ENCODE measurements around the gene TMC8.
"Not testable (repeated sequence)": the region's sequence is repeated elsewhere in the genome, so short reads cannot be mapped to it uniquely, and the experiment has no call there.

Gene TMC8

DNA sequence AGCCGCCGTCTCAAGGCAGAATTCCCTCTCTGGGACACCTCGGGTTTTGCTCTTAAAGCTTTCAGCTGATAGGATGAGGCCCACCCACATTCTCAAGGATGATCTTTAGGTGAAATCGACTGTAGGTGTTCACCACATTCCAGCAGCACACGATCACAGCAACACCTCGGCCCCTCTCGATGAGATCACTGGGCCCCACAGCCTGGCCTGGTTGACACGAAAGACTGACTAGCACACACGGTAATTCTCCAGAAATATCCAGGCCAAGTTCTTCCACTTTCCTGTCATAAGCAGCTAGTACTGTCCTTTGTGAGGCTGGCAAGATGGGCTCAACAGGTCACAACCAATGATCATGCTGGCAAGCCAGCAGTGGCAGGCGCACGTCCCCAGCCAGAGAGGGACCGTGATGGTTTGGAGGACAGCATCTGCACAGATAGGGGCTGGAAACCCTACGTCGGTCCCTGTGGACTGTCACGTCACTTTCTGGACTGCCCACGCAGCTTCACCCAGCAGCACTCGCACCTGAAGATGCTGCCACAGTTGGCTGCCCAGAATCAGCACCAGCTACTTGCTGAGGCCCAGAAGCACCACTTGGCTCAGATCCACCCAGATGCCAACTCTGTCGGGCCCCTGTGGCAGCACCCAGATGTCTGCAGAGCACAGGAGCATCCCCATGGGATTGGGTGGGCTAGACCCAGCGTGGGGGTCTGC lies 19.4 kb upstream of the TMC8 start:
- peak; percentile 20 for DNase-seq

GRCh38 chr17:78111727-78112517 lies 18.6 kb upstream of the TMC8 start:
- DNase-seq = peak; percentile 19

- DNase-seq = peak; percentile 88
Observed at GRCh38 chr17:78112518-78113471, 17.8 kb upstream of the TMC8 start.

DNA sequence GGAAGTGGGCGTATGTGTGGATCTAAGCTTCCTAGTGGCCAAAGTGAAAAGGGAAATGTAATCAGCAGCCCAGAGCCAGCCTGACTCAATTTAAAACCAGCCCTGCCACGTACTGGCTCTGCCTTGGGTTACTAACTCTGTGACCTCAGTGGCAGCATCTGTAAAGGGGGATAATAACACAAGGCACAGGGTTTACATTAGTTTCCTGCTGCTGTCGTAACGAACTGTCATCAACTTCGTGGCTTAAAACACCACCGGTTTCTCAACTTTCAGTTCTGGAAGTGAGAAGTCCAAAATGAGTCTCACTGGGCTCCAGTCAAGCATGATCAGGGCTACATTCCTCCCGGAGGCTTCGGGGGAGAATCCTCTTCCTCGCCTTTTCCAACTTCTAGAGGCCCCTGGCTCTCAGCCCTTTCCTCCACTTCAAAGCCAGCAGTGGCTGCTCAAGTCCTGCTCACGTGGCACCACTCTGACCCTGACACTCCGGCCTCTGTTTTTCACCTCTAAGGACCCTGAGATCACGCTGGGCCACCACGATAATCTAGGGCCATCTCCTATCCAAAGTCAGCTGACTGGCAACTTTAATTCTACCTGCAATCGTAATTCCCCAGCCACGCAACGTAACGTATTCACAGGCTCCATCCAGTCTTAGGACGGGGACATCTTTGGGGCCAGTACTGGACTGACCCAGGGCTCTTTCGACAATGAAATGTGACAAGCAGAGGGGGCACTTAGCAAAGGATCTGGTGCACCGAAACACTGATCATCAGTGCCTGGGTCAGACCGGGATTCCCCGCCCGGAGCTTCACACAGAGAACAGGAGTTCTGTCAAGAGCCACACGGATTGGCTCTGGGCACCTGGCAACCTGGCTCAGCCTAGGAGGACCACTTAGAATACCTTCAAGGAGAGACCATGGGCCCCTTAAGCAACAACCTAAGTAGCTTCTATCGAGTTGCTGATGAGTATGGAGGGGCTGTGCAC lies 16.5 kb upstream of the TMC8 start:
- DNase-seq = peak; percentile 27

DNA sequence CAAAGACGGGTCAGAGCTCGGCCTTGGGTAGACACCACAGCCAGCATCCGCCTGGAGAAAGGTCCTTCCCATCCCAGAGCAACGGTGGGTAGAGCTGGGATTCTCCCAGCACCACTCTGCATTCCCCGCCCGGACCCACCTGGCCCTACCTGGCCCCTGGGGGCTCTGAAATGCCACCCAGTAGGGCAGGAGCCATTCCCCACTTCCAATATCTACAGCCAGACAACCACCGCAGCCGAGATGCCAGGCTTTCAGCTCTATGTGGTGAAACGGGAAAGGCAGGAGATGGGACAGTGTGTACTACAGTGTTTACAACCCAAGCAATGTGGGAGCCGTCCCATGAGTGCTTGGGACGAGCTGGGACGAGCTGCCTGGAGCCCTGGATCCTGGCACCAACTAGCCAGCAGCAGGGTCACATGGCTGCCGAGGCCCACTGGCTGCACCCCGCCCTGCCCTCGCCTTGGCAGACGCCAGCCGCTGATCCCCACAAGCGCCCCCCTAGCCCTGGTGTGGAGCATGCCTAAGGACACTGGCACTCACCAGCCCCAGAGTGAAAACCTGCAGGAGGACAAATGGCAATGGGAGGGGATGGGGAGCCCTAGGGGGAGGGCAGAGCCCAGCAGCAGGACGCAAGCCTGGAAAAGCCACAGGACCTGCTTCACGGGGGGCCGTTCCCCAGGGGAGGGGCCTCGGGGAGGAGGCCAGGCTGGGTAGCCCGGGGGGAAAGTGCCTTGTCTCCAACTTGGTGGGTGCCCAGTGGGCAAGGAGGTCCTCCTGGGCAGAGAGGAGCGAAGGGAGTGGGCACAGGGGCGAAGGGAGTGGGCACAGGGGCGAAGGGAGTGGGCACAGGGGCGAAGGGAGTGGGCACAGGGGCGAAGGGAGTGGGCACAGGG lies 15.5 kb upstream of the TMC8 start:
- peak; percentile 17 for DNase-seq

DNA sequence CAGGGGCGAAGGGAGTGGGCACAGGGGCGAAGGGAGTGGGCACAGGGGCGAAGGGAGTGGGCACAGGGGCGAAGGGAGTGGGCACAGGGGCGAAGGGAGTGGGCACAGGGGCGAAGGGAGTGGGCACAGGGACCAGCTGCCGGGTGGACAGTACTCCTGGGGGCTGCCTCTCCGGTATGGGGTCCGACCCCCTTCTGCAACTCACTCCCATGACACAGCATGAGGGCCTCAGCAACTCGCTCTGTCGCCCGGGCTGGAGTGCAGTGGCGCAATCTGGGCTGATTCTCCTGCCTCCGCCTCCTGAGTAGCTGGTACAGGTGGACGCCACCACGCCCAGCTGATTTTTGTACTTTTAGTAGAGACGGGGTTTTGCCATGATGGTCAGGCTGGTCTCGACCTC lies 14.8 kb upstream of the TMC8 start:
- DNase-seq = not testable (repeated sequence)

DNA sequence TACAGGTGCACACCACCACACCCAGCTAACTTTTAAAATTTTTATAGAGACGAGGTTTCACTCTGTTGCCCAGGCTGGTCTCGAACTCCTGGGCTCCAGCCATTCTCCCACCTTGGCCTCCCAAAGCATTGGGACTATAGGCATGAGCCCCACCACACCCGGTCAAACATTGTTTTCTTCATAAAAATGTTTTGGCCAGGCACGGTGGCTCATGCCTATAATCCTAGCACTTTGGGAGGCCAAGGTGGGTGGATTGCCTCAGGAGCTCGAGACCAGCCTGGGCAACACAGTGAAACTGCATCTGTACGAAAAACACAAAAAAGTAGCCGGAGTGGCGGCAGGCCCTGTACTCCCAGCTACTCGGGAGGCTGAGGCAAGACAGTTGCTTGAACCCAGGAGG lies 14.2 kb upstream of the TMC8 start:
- peak; percentile 17 for DNase-seq

DNA sequence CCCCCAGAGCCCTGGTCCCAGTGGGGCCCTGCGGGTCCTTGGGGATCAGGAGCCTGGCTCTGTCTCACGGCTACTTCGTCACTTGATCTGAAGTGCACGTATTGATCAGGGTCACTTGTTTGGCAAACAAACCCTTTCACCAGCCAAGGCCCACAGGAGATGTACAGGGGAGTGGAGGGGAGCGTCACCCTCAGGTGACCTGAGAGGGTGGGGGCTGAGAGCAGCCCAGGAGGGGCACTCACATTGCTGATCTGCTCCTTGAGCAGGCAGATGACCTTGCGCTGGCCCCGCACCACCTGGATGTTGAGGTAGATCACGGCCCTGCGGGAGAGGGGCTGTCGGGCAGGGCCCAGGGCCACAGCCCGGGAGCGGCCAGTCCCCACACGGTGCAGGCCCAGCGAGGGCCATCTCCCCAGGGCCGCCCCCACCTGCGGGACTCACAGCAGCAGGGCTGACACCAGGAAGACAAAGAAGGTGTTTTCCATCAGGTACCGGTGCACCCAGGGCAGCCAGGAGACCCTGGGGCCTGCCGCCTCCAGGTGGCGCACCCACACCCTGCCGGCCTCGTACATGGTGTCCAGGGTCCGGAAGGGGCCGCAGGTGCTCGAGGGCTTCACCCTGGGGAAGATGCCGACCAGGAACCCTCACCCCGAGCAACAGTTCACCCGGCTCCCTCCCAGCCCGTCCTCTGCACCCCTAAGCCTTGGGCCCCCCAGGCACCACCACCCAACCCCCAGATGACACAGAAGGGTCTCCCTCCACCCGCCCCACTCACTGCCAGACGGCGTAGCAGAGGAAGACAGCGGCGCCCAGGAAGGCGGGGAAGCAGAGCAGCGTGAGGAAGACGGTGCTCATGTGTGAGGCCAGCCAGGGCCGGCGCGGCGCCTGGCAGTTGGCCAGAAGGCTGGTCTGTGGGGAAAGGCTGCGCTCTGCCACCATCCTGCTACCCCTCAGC lies 13.3 kb upstream of the TMC8 start:
- peak; percentile 56 for DNase-seq

- peak; percentile 20 for DNase-seq
Observed at GRCh38 chr17:78118801-78119241, 11.8 kb upstream of the TMC8 start.

DNA sequence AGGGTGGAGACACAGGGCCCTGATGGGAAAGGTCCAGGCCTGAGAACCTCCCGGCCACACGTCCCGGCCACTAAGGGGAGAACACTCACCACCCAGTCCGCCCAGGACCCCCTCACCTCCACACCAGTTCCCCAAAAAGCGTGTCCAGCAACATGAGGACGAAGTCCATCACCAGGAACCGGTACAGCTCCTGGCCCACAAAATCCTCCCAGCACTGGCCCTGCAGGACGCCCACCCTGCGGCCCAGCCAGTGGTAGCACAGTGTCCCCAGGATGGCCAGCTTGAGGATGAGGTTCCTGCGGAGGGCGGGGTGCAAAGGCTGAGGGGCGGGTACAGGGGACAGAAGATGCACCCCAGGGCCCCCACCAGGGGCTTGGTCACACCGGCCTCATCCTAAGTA lies 10.0 kb upstream of the TMC8 start:
- DNase-seq = no peak

DNA sequence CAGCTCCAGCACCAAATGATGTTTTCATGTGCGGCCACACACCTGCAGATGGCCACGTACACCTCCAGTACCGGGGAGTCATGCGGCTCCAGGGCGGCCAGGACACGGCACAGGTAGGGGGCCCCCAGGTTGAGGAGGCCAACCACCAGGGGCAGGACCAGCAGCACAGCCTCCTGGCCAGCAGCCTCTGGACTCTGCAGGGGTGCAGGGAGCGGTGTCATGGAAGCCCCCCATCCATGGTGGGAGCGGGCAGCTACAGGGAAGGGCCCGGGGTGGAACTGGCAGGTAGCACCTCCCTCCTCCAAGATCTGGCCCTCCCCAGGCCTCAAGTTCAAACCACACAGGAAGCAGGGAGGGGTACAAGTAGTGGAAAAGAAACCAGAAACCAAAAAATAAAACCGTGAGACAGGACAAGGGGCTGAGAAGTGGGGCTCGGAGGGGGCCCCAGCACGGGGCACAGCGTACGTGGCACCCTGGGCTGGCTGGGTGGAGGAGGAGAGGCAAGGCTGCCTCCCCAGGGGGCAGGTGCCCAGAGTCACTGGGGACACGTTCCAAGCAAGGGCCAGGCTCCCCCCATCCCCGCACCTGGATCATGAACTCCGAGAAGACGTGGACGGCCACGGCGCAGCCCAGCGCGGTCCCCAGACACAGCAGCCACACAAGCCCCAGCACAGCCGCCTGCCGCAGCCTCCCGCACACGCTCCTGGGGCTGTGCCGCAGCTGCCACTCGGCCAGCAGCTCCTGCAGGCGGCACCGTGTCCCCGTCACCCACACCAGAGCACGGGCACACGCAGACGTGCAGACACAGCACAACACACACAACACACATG lies 9.4 kb upstream of the TMC8 start:
- DNase-seq = peak; percentile 64

- peak; percentile 54 for DNase-seq
Observed at GRCh38 chr17:78121801-78122215, 8.8 kb upstream of the TMC8 start.

DNA sequence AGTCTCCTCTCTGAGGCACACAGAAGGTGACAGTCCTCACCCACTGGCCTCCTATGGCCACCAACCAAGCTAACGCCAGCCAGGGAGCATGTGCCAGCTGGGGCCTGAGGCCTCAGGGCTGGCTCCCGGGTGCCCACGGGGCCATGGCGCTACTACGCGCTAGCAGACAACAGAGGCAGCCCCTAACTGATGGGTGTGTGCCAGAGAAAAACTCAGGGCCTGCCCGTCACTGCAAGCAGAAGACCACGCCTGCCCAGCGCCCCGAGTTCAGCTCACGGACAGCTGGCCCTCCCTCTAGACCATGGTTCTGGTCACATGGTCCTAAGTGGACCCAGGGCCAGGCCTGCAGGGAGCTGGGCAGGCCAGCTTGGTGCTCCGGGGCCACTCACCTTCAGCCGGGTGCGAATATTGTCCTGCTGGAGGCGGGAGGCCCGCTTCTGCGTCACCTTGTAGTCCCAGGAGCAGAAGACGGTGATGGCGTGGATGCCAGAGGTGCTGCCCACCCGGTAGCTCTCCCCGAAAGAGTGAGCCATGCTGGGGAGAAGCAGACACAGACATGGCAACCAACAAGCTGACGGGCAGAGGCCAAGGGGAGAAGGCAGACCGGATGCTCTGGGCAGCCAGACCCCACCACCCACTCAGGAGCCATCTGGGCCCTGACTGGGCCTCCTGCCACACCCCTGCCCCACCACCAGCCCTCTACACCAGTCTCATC lies 8.2 kb upstream of the TMC8 start:
- no peak for DNase-seq

DNA sequence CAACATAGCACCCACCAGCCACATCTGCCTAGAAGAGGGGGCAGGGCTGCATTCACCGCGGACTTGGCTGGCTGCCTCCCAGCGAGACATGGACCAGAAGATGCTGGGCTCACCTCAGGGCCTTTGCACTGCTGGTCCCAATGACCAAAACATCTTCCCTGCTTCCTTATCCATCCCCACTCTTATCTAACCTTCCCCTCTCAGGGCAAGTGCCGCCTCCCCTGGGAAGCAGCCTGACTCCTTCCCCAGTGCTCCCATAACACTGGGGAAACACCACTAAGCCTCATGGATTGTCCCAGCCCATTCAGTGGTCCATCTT lies 7.7 kb upstream of the TMC8 start:
- DNase-seq = no peak

DNA sequence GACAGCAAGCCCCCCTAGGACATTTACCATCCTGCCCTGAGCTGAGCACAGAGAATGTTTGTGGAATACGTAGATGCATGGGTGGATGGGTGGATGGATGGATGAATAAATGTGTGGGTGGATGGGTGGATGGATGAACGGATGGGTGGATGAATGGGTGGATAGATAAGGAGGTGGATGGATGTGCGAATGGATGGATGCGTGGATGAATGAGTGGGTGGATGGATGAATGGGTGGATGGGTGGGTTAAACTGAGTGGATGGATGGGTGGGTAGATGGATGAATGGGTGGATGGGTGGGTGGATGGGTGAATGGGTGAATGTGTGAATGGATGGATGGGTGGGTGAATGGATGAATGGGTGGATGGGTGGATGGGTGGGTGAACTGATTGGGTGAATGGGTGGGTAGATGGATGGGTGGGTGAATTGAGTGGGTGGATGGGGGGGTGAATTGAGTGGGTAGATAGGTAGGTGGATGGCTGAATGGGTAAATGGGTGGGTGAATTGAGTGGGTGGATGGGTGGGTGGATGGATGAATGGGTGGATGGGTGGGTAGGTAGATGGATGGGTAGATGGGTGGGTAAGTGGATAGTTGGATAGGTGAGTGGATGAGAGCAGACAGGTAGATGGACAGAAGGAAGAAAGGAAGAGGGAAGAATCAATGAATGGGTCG lies 7.2 kb upstream of the TMC8 start:
- DNase-seq = no peak

GRCh38 chr17:78124081-78124835 lies 6.3 kb upstream of the TMC8 start:
- DNase-seq = peak; percentile 46

DNA sequence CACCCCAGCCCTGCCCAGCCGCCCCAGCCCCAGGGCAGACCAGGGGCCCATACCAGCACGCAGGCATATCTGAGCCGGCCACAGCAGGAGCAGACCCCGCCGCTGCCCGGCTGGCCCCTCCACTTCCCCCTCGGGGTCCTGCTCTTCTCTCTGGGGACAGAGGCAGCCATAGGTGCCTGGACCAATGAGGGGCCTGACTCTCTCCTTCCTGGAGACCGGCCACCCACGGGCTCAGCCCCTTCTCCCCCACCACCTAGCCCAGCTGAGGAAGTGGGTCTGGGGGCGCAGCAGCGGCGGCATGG lies 5.8 kb upstream of the TMC8 start:
- DNase-seq = no peak
